MM.1S (cell line): ENCODE measurements around the gene GPER1.

Source experiments
- DNase-seq: peaks from one replicate; pipeline ENCODE4 v3.0.0-alpha.2; 2015
- H2AFZ ChIP-seq: fragments of 300-600 bp; sonication (generic); 2 replicates; pipeline ENCODE4 v1.6.0; 2016; ENCODE audit warnings: antibody characterized with exemption, low read length
- H3F3A ChIP-seq: fragments of 300-600 bp; sonication (generic); 2 replicates; pipeline ENCODE4 v1.6.1; 2016; ENCODE audit warnings: mild to moderate bottlenecking, antibody characterized with exemption, low read length, moderate library complexity, mixed read lengths; ENCODE audit not compliant: insufficient read depth
- H3K27ac ChIP-seq: fragments of 300-600 bp; sonication (generic); 2 replicates; pipeline ENCODE4 v1.5.1; 2016; ENCODE audit warnings: mild to moderate bottlenecking, low read length
- H3K27me3 ChIP-seq: fragments of 300-600 bp; sonication (generic); replicated peaks from 2 replicates; pipeline ENCODE4 v1.6.0; 2016; ENCODE audit warnings: low read length; ENCODE audit not compliant: insufficient read depth
- H3K36me3 ChIP-seq: fragments of 300-600 bp; sonication (generic); replicated peaks from 2 replicates; pipeline ENCODE4 v1.6.1; 2016; ENCODE audit warnings: mild to moderate bottlenecking, low read length, mixed read lengths; ENCODE audit not compliant: insufficient read depth
- H3K4me1 ChIP-seq: fragments of 300-600 bp; sonication (generic); 2 replicates; pipeline ENCODE4 v1.6.1; 2016; ENCODE audit warnings: low read length, mixed read lengths
- H3K4me2 ChIP-seq: fragments of 300-600 bp; sonication (generic); 2 replicates; pipeline ENCODE4 v1.6.0; 2016; ENCODE audit warnings: low read depth, low read length
- H3K4me3 ChIP-seq: fragments of 300-600 bp; sonication (generic); 2 replicates; pipeline ENCODE4 v1.5.1; 2016; ENCODE audit warnings: low read length, mixed read lengths
- H3K79me2 ChIP-seq: fragments of 300-600 bp; sonication (generic); 2 replicates; pipeline ENCODE4 v1.6.1; 2016; ENCODE audit warnings: mixed run types, low read length, mixed read lengths
- H3K9ac ChIP-seq: fragments of 300-600 bp; sonication (generic); 2 replicates; pipeline ENCODE4 v1.6.1; 2016; ENCODE audit warnings: low read length, mixed read lengths
- H3K9me2 ChIP-seq: fragments of 300-600 bp; sonication (generic); replicated peaks from 2 replicates; pipeline ENCODE4 v1.6.1; 2016; ENCODE audit warnings: mild to moderate bottlenecking, low read length, mixed read lengths; ENCODE audit not compliant: insufficient read depth
- H3K9me3 ChIP-seq: fragments of 300-600 bp; sonication (generic); replicated peaks from 2 replicates; pipeline ENCODE4 v1.6.1; 2016; ENCODE audit warnings: mild to moderate bottlenecking, low read length, mixed read lengths; ENCODE audit not compliant: insufficient read depth
- H4K20me1 ChIP-seq: fragments of 300-600 bp; sonication (generic); 2 replicates; pipeline ENCODE4 v1.6.1; 2016; ENCODE audit warnings: mild to moderate bottlenecking, low read length, moderate library complexity, mixed read lengths; ENCODE audit not compliant: insufficient read depth
- CTCF ChIP-seq: fragments of 300-600 bp; sonication (generic); IDR thresholded peaks from 2 replicates; pipeline ENCODE4 v1.5.1; 2016; ENCODE audit warnings: antibody characterized with exemption, low read length, mixed read lengths
- EZH2 ChIP-seq: fragments of 300-600 bp; sonication (generic); optimal IDR thresholded peaks from 2 replicates; pipeline ENCODE3; 2017; ENCODE audit warnings: low read depth, mild to moderate bottlenecking, antibody characterized with exemption, low read length, mixed read lengths
- EZH2phosphoT487 ChIP-seq: fragments of 300-600 bp; sonication (generic); IDR thresholded peaks from 2 replicates; pipeline ENCODE4 v1.6.1; 2018; ENCODE audit warnings: antibody characterized with exemption, low read length

GPER1 gene

GRCh38 chr7:1054861-1055450, 33.0 kb upstream of the GPER1 start:
- H3K4me2 ChIP-seq: no peak overlapping the region

GRCh38 chr7:1055491-1055955, 32.4 kb upstream of the GPER1 start:
- H3K9ac ChIP-seq: no peak overlapping the region
- H3K79me2 ChIP-seq: no peaks in the 10 kb centered on the region
- no peak for TF ChIP-seq EZH2
- no peak for TF ChIP-seq CTCF
- H2AFZ ChIP-seq: no peak overlapping the region
- DNase-seq: no peak
- no peaks in the 10 kb centered on the region for H3K4me1 ChIP-seq
- no peak overlapping the region for H3K4me2 ChIP-seq
- no peak overlapping the region for H3K4me3 ChIP-seq
- no peak overlapping the region for H3K27ac ChIP-seq
- no peaks in the 10 kb centered on the region for H3K36me3 ChIP-seq
- no peaks in the 10 kb centered on the region for H4K20me1 ChIP-seq
- H3K9me2 ChIP-seq: no peaks in the 10 kb centered on the region
- H3K9me3 ChIP-seq: no peaks in the 10 kb centered on the region
- H3F3A ChIP-seq: no peaks in the 10 kb centered on the region
- H3K27me3 ChIP-seq: no peaks in the 10 kb centered on the region

More at GRCh38 chr7:1054861-1055450, 33.0 kb upstream of the GPER1 start:
- no peak for DNase-seq
- H3K27me3 ChIP-seq: no peaks in the 10 kb centered on the region
- no peaks in the 10 kb centered on the region for H3F3A ChIP-seq
- no peaks in the 10 kb centered on the region for H3K36me3 ChIP-seq
- H4K20me1 ChIP-seq: no peaks in the 10 kb centered on the region
- H2AFZ ChIP-seq: no peak overlapping the region
- H3K27ac ChIP-seq: no peak overlapping the region
- no peak for TF ChIP-seq EZH2phosphoT487
- no peak for TF ChIP-seq CTCF
- no peak for TF ChIP-seq EZH2
- H3K9me3 ChIP-seq: no peaks in the 10 kb centered on the region
- no peaks in the 10 kb centered on the region for H3K9me2 ChIP-seq
- H3K4me3 ChIP-seq: no peak overlapping the region
- no peak overlapping the region for H3K9ac ChIP-seq
- H3K79me2 ChIP-seq: no peaks in the 10 kb centered on the region
- no peaks in the 10 kb centered on the region for H3K4me1 ChIP-seq

- Histone ChIP-seq H2AFZ (no peak overlapping the region), H3K9me2 (no peaks in the 10 kb centered on the region), H3K9me3 (no peaks in the 10 kb centered on the region), H3K9ac (no peak overlapping the region), H3F3A (no peaks in the 10 kb centered on the region), H3K27ac (no peak overlapping the region), H3K27me3 (no peaks in the 10 kb centered on the region), H3K4me1 (no peaks in the 10 kb centered on the region), H3K36me3 (no peaks in the 10 kb centered on the region), H4K20me1 (no peaks in the 10 kb centered on the region), H3K79me2 (no peaks in the 10 kb centered on the region), H3K4me3 (no peak overlapping the region), H3K4me2 (no peak overlapping the region)
- DNase-seq: no peak
- no peak for TF ChIP-seq CTCF
- TF ChIP-seq EZH2phosphoT487: no peak
- no peak for TF ChIP-seq EZH2
Observed at GRCh38 chr7:1055956-1056784, 31.7 kb upstream of the GPER1 start.
